Right lobe of liver (tissue), 6 donors: ENCODE results near the gene TTBK2. TPM values are rescaled to one million over a fixed set of nuclear protein-coding genes. Genes with fewer than 3 reads are reported as not detected.

Experiments
- ATAC-seq, 4 donors: fragments of 200-7000 bp; cut with Tn5 transposase; one replicate each; pipeline ENCODE4 v1.9.1; 2020; ENCODE audit warnings: mild to moderate bottlenecking in 4 of 4, moderate library complexity in 4 of 4
- DNase-seq, 3 donors: peaks; one replicate each; pipeline ENCODE4 v3.0.0-alpha.2; 2020
- H3K27ac ChIP-seq, 3 donors: fragments of 200-600 bp; one replicate each; pipeline ENCODE4 v1.8.0; 2022
- H3K27me3 ChIP-seq, 2 donors: fragments of 200-600 bp; one replicate each; pipeline ENCODE4 v1.8.0; 2022
- H3K36me3 ChIP-seq, 4 donors: fragments of 200-600 bp; sonication (generic) in 1 of 4; one replicate each; pipeline versions ENCODE4 v1.5.1 to v1.8.0; 2017 to 2022; ENCODE audit warnings: control low read depth in 1 of 4
- H3K4me1 ChIP-seq, 4 donors: fragments of 200-600 bp; sonication (generic) in 1 of 4; one replicate each; pipeline versions ENCODE4 v1.5.1 to v1.8.0; 2017 to 2022; ENCODE audit warnings: control low read depth in 1 of 4
- H3K4me3 ChIP-seq, 3 donors: fragments of 200-600 bp; one replicate each; pipeline ENCODE4 v1.8.0; 2022
- H3K9me3 ChIP-seq, 4 donors: fragments of 200-600 bp; sonication (generic) in 1 of 4; one replicate each; pipeline versions ENCODE4 v1.5.1 to v1.8.0; 2017 to 2022; ENCODE audit warnings: control low read depth in 1 of 4
- CTCF ChIP-seq, 4 donors: fragments of 200-600 bp in 3 of 4; fragments of 450-650 bp in 1 of 4; IDR thresholded peaks; one replicate each; pipeline versions ENCODE4 v1.5.1 to v1.8.0; 2016 to 2022; ENCODE audit warnings: antibody characterized with exemption in 4 of 4, mild to moderate bottlenecking in 2 of 4
- POLR2A ChIP-seq: fragments of 450-650 bp; IDR thresholded peaks from one replicate; pipeline ENCODE4 v1.6.1; 2017; ENCODE audit warnings: antibody characterized with exemption, mild to moderate bottlenecking
- whole genome bisulfite sequencing: methylation state at CpG from one replicate; pipeline ENCODE4 v1.1.6; 2018; ENCODE audit warnings: low coverage, low lambda C conversion rate; ENCODE audit not compliant: insufficient coverage; ENCODE audit errors: missing lambda C conversion rate; 5-methylcytosine and 5-hydroxymethylcytosine counted together
- intact Hi-C, 2 donors: fragments of 100-400 bp; cut with DNase I; formaldehyde crosslinking; loops; one replicate each; pipeline versions ENCODE4 v1.11.2 to v1.14.1; 2022
- total RNA-seq, 6 experiments: library from RNA; depleted of rRNA in 2 of 6; stranded (reverse); fragments of >200 nt in 2 of 6; fragmentation: NEBNext Ultra II Directional in 3 of 6; extraction: Animal tissue kit (Norgen Biotek cat#: 25700) in 3 of 6; gene quantifications; one replicate each; pipeline versions ENCODE4 v1.1.0 to v1.2.4, GENCODE V29; 2016 to 2023
- donor health status: DM: no; HTN: yes; CAD: no.
- donor health status: DM: no; HTN: no; CAD: no.
- donor health status: DM: no; HTN: no; CAD: no.
- donor health status: DM: no; HTN: yes; CAD: no.
- donor health status: DM: no; HTN: yes; CAD: no.

The TTBK2 gene
- total RNA-seq, 6 experiments from 2014 or later, result 4.9 to 6.8 (median 5.5) TPM

GRCh38 chr15:42693496-42693895 is 227.1 kb downstream of the TTBK2 start:
- H3K27me3 ChIP-seq, result no peaks in the 10 kb centered on the region
- WGBS, result no CpG with 5 or more reads among the region's 6 CpGs
- H3K9me3 ChIP-seq, result no peaks in the 10 kb centered on the region
- ATAC-seq (no peak), DNase-seq (no peak)
- no peaks in the 10 kb centered on the region for H3K36me3 ChIP-seq
- intact Hi-C loops, result loop anchor here in 1 of 2 donors (10.0 kb wide), 1 partner anchor 231 kb away; the partner anchor contains the start of gene TTBK2
- H3K27ac ChIP-seq, result no peak overlapping the region
- H3K4me1 ChIP-seq, result no peaks in the 10 kb centered on the region
- TF ChIP-seq CTCF (IDR thresholded peaks at IDR 0.05) (no peak), POLR2A (no peak)
- no peak overlapping the region for H3K4me3 ChIP-seq

- DNase-seq, result no peak
- 93% methylated on average over 3 of the region's 4 CpGs for WGBS
- no peaks in the 10 kb centered on the region for H3K36me3 ChIP-seq
Measured at GRCh38 chr15:42692997-42693396, 227.6 kb downstream of the TTBK2 start.

GRCh38 chr15:42692536-42692935 is 228.0 kb downstream of the TTBK2 start:
- TF ChIP-seq CTCF (IDR thresholded peaks at IDR 0.05) (no peak), POLR2A (no peak)
- no peaks in the 10 kb centered on the region for H3K36me3 ChIP-seq
- intact Hi-C loops, result loop anchor here in 1 of 2 donors (10.0 kb wide), 1 partner anchor 232 kb away; the partner anchor contains the start of gene TTBK2
- H3K27ac ChIP-seq, result no peak overlapping the region
- ATAC-seq, result no peak
- DNase-seq, result no peak
- no peaks in the 10 kb centered on the region for H3K9me3 ChIP-seq
- no peak overlapping the region for H3K4me3 ChIP-seq
- WGBS, result no CpG with 5 or more reads among the region's 1 CpG
- no peaks in the 10 kb centered on the region for H3K27me3 ChIP-seq
- no peaks in the 10 kb centered on the region for H3K4me1 ChIP-seq

More at GRCh38 chr15:42692997-42693396, 227.6 kb downstream of the TTBK2 start:
- no peaks in the 10 kb centered on the region for H3K9me3 ChIP-seq
- ATAC-seq, result no peak
- no peaks in the 10 kb centered on the region for H3K4me1 ChIP-seq
- intact Hi-C loops, result loop anchor here in 1 of 2 donors (10.0 kb wide), 1 partner anchor 232 kb away; the partner anchor contains the start of gene TTBK2
- H3K4me3 ChIP-seq, result no peak overlapping the region
- H3K27me3 ChIP-seq, result no peaks in the 10 kb centered on the region
- TF ChIP-seq POLR2A, result no peak
- no peak for TF ChIP-seq CTCF (IDR thresholded peaks at IDR 0.05)
- no peak overlapping the region for H3K27ac ChIP-seq

- ATAC-seq (no peak), DNase-seq (no peak)
- TF ChIP-seq POLR2A (no peak), CTCF (IDR thresholded peaks at IDR 0.05) (no peak)
- Histone ChIP-seq H3K4me3 (no peak overlapping the region), H3K36me3 (no peaks in the 10 kb centered on the region), H3K9me3 (no peaks in the 10 kb centered on the region), H3K27ac (no peak overlapping the region), H3K4me1 (no peaks in the 10 kb centered on the region), H3K27me3 (no peaks in the 10 kb centered on the region)
- intact Hi-C loops, result loop anchor here in 1 of 2 donors (10.0 kb wide), 1 partner anchor 233 kb away; the partner anchor contains the start of gene TTBK2
- 60% methylated on average over 2 of the region's 9 CpGs for WGBS
Measured at GRCh38 chr15:42691770-42692169, 228.8 kb downstream of the TTBK2 start.
